Activated effector memory CD4-positive, alpha-beta T cell treated with Interleukin-2 at 50 U/mL for 16 hours (primary cell): ENCODE results near the gene OR2T10.
"Not testable (repeated sequence)": the region's sequence is repeated elsewhere in the genome, so short reads cannot be mapped to it uniquely, and the experiment has no call there.

ENCODE experiments used
- DNase-seq: peaks from one replicate; pipeline ENCODE4 v3.0.0-alpha.2; 2020

OR2T10 gene

GRCh38 chr1:248593226-248593625, 4.3 kb downstream of the OR2T10 start:
- no peak for DNase-seq

DNA sequence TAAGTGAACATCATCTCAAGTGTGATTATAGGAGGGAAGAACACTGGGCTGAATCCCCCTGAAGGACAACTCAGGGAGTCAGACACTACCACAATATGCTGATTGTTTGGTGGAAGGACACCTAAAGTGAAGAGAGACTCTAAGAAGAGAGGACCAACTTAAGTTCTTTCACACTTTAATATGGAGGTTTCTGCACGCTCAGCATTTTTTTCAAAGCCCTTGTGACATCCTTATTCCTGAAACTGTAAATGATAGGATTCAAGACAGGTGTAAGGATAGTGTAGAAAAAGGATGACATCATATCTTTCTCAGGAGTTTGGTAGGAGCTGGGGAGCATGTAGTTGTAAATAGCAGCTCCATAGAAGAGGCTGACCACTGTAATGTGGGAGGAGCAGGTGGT, 4.8 kb downstream of the OR2T10 start:
- DNase-seq: no peak

- DNase-seq: no peak
These were observed 7.4 kb downstream of the OR2T10 start for GRCh38 chr1:248590055-248590454.

GRCh38 chr1:248589334-248589733, 8.2 kb downstream of the OR2T10 start:
- no peak for DNase-seq

DNA sequence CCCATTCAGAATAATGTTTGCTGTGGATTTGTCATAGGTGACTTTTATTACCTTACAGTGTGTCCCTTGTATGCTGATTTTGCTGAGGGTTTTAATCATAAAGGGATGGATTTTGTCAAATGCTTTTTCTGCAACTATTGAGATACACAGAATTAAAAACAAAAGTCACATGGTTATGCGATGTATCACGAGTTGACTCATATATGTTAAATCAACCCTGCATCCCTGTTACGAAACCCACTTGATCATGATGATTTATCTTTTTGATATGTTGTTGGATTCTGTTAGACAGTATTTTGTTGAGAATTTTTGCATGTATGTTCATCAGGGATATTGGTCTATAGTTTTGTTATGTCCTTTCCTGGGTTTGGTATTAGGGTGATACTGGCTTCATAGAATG, 12.2 kb downstream of the OR2T10 start:
- no peak for DNase-seq

GRCh38 chr1:248576260-248576980, 21.1 kb downstream of the OR2T10 start:
- no peak for DNase-seq

DNA sequence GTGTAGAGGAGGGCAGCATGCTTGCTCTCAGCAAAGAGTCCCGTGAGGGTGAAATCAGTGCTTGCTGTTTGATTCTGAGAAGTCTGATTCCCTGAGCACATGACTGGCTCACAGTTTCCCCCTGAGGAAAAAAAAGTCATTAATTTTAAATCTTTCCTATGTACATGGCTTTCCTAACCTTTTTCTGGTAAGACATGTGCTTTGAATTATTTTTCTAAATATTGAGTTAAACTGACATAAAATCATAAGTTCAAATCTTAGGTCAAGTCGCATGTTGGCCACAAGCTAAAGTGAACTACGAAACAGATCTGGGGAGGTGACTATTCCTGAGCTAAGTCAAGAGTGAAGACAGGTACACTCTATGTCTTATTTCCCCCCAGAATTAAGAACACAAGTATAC, 22.8 kb downstream of the OR2T10 start, which contains the start of gene OR2T34:
OR2T34 (minus strand) TSS at position 101 of the 400 bp plus-strand sequence; CDS start at position 101, 0 bp downstream.
- DNase-seq: not testable (repeated sequence)

- DNase-seq: not testable (repeated sequence)
These were observed 23.6 kb downstream of the OR2T10 start for GRCh38 chr1:248573856-248574255.

GRCh38 chr1:248572049-248572448, 25.5 kb downstream of the OR2T10 start:
- not testable (repeated sequence) for DNase-seq

DNA sequence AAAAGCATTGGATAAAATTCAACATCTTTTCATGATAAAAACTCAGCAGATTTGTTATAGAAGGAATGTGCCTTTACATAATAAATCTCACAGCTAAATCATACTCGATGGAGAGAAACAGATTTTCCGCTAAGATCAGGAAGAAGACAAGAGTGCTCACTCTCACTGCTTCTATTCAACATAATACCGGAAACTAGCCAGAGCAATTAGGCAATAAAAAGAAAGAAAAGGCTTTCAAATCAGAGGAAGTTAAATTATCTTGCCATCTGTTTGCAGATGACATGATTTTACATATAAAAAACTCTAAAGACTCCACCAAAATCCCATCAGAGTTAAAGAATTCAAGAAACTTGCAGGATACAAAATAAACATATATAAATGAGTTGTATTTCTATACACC, 26.7 kb downstream of the OR2T10 start:
- not testable (repeated sequence) for DNase-seq

- not testable (repeated sequence) for DNase-seq
These were observed 28.5 kb downstream of the OR2T10 start for GRCh38 chr1:248569049-248569448.

DNA sequence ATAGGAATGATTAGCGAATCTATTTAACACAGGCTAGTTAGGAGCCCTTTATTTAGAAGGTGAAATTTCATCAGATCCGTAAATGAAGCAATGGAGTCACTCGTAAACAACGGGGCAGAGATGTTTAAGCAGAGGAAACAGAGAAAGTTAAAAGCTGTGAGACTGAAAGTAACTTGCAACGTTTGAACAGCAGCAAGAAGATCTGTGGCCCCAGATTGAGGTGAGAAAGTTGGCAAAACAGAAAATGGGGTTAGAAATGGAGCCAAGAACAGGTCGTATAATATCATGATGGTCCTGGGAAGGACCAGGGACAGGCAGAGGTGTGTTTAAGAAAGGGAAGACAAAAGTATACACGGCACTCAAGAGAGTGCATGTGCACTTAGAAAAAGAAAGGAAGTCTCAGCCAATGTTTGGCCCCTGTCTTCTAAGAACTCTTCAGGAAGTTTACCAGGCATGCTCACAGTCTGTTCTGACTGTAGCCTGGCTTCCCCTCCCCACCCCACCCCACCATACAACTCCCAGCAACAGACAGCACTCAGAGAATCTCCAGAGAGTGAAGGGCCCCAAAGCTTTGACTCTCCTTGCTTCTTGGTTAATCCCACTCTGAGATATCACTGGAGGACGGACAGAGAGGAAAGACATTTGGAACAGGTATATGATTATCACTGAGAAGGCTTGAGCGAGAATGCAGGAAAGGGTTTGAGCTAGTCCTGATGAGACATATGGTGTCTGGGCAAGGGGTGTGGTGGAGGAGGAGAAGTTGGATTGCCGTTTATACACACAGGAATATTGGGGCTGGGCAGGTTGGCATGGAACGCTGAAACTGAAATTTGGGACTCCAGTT, 31.7 kb downstream of the OR2T10 start:
- DNase-seq: not testable (repeated sequence)

- not testable (repeated sequence) for DNase-seq
These were observed 34.8 kb downstream of the OR2T10 start, which contains the start of gene OR2T29 for GRCh38 chr1:248562672-248563071. Gene OR2T29 (minus strand): TSS chr1:248562772. CDS start chr1:248559491, 3,281 bp downstream.

- DNase-seq: not testable (repeated sequence)
These were observed 46.5 kb downstream of the OR2T10 start for GRCh38 chr1:248551027-248551426.

- not testable (repeated sequence) for DNase-seq
These were observed 50.1 kb downstream of the OR2T10 start for GRCh38 chr1:248547383-248547782.
